ENCODE measurements around the gene HARS1.
A peak's percentile ranks its signal among the peaks of the same experiment; 100 is the strongest.
"Not testable (repeated sequence)": the region's sequence is repeated elsewhere in the genome, so short reads cannot be mapped to it uniquely, and the experiment has no call there.

The HARS1 gene

DNA sequence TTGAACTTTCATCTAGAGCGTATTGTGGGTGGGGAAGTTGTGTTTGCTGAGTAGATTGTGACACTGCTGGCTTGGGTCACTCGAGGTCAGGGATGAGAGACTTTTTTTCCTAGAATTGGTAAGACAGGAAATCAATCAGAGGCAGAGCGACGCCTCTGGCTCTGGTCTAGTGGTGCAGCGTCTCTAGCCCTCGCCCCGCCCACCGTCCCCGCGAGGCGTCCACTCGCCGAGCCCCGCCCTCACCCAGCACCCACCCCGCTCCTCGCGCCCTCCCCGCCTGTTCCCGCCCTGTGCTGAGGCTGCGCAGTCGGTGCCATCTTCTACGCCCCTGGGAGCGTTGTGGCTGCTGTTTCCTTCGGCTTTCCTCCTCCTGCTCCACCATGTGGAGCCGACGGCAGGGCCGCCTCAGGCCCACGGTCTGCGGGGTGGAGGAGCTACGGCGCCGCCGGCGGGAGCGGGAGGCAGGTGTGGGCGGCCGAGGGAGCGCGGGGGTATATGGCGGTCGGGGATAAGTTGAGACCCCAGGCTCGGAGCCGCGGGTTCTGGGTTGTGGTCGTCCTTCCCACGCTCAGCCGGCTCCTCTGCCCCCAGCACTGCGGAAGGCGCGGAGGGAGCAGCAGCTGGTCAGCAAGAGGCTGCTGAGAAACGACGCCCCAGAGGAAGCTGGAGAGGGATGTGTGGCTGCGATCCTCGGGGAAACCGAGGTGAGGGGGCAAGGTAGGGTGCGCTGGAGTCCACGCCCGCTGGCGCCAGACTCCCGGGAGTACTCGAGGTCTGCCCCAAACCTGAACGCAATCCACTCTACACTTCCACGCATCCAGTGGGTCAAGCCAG lies 51.8 kb downstream of the HARS1 start, which contains the start of gene TMCO6:
TSS of gene TMCO6 (plus strand) at position 304 of the 834 bp plus-strand sequence. CDS start at position 381, 77 bp downstream.
- H3K4me3 ChIP-seq (ENCODE audit: control insufficient read depth, low read depth, low read length): peak within 1 kb of the TSS; percentile 76
- TF ChIP-seq CTCF (conservative IDR thresholded peaks at IDR 0.05; ENCODE audit: control insufficient read depth, insufficient read depth, low read depth, low read length): peak; percentile 40
- peak; percentile 98 for DNase-seq (ENCODE audit: low read depth)

GRCh38 chr5:140638898-140639147 lies 52.3 kb downstream of the HARS1 start:
- not testable (repeated sequence) for DNase-seq (ENCODE audit: low read depth)
- peak overlapping the region; percentile 33 for H3K4me3 ChIP-seq (ENCODE audit: control insufficient read depth, low read depth, low read length)

DNA sequence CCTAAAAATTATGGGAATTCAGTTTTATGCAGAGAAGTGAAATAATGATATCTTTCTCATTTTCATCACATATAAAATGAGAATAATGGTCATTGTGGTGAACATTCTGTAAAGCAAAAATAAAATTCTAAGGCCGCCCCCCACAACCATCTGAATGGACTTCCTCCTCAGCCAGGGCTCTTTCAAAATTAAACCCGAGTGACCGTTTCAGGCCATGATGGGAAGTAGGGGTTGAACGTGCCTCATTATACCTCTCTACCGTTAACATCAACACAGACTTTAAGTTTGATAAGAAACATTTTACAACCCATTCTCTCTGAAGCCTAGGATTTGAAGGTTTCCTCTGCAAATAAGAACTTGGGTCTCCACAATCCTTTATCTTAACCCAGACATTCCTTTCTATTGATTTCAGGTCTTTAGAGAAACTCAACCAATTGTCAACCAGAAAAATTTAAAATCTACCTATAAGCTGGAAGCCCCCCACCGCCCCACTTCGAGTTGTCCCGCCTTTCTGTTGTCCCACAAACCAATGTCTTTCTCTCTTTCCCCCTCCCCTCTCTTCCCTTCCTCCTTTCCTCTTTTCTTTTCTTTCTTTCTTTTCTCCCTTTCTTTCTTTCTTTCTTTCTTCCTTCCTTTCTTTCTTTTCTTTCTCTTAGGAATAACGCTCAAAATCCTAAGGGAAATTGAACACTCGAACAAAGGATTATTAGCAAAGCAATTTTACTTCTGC lies 53.6 kb downstream of the HARS1 start:
- no peak for TF ChIP-seq CTCF (conservative IDR thresholded peaks at IDR 0.05; ENCODE audit: control insufficient read depth, insufficient read depth, low read depth, low read length)
- no peak for DNase-seq (ENCODE audit: low read depth)
- no peak overlapping the region for H3K4me3 ChIP-seq (ENCODE audit: control insufficient read depth, low read depth, low read length)

DNA sequence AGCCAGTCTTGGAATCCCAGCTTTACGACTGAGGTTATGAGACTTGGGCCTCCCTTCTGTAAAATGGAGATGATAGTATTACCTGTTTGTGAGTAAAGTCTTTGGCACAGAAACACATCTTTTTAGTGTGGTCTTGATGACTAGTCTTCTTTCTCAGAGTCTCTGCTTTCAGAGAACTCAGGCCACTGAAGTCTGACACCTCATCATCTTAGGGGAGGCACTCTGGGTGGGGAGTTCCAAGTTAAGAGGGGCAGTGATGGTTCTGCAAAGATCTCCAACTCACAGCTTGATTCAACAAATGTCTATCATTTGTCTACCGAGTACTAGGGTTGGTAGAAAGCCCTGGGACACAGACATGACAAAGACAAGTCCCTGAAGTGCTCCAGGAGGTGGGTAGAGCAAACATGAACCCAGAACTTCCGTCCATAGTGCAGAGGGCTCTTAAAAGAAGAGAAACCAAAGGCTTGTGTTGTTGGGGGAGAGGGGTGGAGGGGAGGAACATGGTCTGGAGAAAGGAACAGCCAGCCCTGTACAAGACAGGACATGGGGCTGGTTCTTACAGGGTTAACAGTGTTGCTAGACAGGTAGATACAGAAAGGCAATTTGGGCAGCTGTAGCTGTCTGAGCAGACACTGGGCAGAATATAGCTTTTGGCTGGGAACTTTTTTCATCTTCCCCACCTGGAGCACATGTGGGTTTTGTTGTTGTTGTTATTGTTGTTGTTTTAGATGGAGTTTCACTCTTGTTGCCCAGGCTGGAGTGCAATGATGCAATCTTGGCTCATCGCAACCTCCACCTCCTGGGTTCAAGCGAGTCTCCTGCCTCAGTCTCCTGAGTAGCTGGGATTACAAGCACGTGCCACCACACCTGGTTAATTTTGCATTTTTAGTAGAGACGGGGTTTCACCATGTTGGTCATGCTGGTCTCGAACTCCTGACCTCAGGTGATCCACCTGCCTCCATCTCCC lies 55.6 kb downstream of the HARS1 start:
- no peak for DNase-seq (ENCODE audit: low read depth)
- H3K4me3 ChIP-seq (ENCODE audit: control insufficient read depth, low read depth, low read length): no peak overlapping the region
- no peak for TF ChIP-seq CTCF (conservative IDR thresholded peaks at IDR 0.05; ENCODE audit: control insufficient read depth, insufficient read depth, low read depth, low read length)

DNA sequence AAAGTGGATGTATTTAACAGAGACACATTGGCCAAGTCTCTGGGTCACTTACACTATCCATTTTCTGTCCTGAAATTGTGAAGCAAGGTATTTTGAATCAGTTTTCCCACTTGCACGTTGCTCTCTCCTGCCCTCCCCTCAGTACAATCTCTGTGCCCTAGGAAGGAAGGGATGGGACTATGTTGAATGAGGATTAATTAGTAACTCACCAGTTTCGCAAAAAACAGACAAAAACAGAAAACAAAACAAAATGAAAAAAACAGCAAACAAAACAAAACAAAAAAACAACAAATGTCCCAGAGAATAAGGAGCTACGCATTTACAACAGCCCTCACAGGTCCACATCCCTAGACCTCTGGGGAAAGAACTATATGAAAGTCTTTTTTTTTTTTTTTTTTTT lies 57.1 kb downstream of the HARS1 start:
- no peak for TF ChIP-seq CTCF (conservative IDR thresholded peaks at IDR 0.05; ENCODE audit: control insufficient read depth, insufficient read depth, low read depth, low read length)
- DNase-seq (ENCODE audit: low read depth): no peak
- no peak overlapping the region for H3K4me3 ChIP-seq (ENCODE audit: control insufficient read depth, low read depth, low read length)

DNA sequence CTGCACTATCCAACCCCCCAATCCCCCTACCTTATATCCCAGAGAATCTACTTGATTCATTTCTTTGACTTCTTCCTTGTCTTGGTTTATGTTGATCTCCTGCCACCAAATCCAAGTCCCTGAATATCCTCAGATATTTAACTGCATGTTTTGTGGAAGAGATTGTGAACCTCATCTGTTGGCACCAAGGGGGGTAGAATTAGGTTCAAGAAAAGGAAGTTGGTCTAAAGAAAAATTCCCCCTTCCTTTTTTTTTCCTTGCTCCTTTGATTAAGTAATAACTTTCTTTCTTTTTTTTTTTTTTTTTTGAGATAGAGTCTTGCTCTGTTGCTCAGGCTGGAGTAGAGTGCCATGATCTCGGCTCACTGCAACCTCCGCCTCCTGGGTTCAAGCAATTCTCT lies 57.7 kb downstream of the HARS1 start:
- no peak for DNase-seq (ENCODE audit: low read depth)
- no peak overlapping the region for H3K4me3 ChIP-seq (ENCODE audit: control insufficient read depth, low read depth, low read length)
- TF ChIP-seq CTCF (conservative IDR thresholded peaks at IDR 0.05; ENCODE audit: control insufficient read depth, insufficient read depth, low read depth, low read length): no peak
